OCI-LY7 (cell line): ENCODE results near the gene MEIOB. TPM values are rescaled to one million over a fixed set of nuclear protein-coding genes. Genes with fewer than 3 reads are reported as not detected.

Source experiments
- BruUV-seq: library from RNA; stranded (reverse); fragments of 400-500 nt; replicated peaks from 2 replicates; lab custom pipeline; 2021; lab: Mats Ljungman, UMichigan
- CTCF ChIA-PET: fragments of 300-600 bp; sonication (Branson Sonifier 250); formaldehyde crosslinking; loops from one replicate; lab custom pipeline; 2022; ENCODE audit warnings: antibody characterized with exemption; ENCODE audit not compliant: unreplicated experiment; lab: Charles Lee
- POLR2A ChIA-PET: fragments of 300-600 bp; sonication (Branson Sonifier 250); formaldehyde crosslinking; loops from one replicate; lab custom pipeline; 2022; ENCODE audit warnings: antibody characterized with exemption; lab: Charles Lee
- DNase-seq: peaks from one replicate; pipeline ENCODE4 v3.0.0-alpha.2; 2015; ENCODE audit warnings: low spot score
- H2AFZ ChIP-seq: fragments of 200-600 bp; sonication (generic), shearing (Covaris generic); 2 replicates; pipeline ENCODE4 v1.6.1; 2014; ENCODE audit warnings: mild to moderate bottlenecking, antibody characterized with exemption, low read length, moderate library complexity
- H3K27ac ChIP-seq: fragments of 200-600 bp; sonication (generic); 2 replicates; pipeline ENCODE4 v1.5.1; 2014; ENCODE audit warnings: mixed run types, low read depth, mild to moderate bottlenecking, moderate library complexity, low read length, inconsistent platforms; ENCODE audit not compliant: poor library complexity, severe bottlenecking
- H3K36me3 ChIP-seq: fragments of 200-600 bp; sonication (generic); 2 replicates; pipeline ENCODE4 v1.6.1; 2014; ENCODE audit warnings: mild to moderate bottlenecking, antibody characterized with exemption, low read length, moderate library complexity, mixed read lengths; ENCODE audit not compliant: insufficient read depth
- H3K4me1 ChIP-seq: fragments of 200-600 bp; sonication (generic); 2 replicates; pipeline ENCODE4 v1.5.1; 2014; ENCODE audit warnings: mild to moderate bottlenecking, low read length; ENCODE audit not compliant: insufficient read depth, poor library complexity, severe bottlenecking
- H3K4me2 ChIP-seq: fragments of 200-600 bp; sonication (generic); 2 replicates; pipeline ENCODE4 v1.6.1; 2014; ENCODE audit warnings: mild to moderate bottlenecking, low read length
- H3K4me3 ChIP-seq: fragments of 200-600 bp; sonication (generic); 2 replicates; pipeline ENCODE4 v1.5.1; 2014; ENCODE audit warnings: mild to moderate bottlenecking, low read depth, low read length; ENCODE audit not compliant: poor library complexity, severe bottlenecking
- H3K79me2 ChIP-seq: fragments of 200-600 bp; sonication (generic); 2 replicates; pipeline ENCODE4 v1.6.1; 2016; ENCODE audit warnings: low read depth, mild to moderate bottlenecking, low read length, moderate library complexity, mixed read lengths; ENCODE audit not compliant: insufficient read depth
- H3K9me2 ChIP-seq: fragments of 200-600 bp; sonication (generic); 2 replicates; pipeline ENCODE4 v1.6.1; 2016; ENCODE audit warnings: mild to moderate bottlenecking, low read length, mixed read lengths; ENCODE audit not compliant: insufficient read depth
- H3K9me3 ChIP-seq: fragments of 200-600 bp; sonication (generic); 2 replicates; pipeline ENCODE4 v1.6.1; 2014; ENCODE audit warnings: mild to moderate bottlenecking, mixed run types, low read length, mixed read lengths
- H4K20me1 ChIP-seq: fragments of 200-600 bp; sonication (generic); 2 replicates; pipeline ENCODE4 v1.6.1; 2014; ENCODE audit warnings: mild to moderate bottlenecking, antibody characterized with exemption, low read length, moderate library complexity, mixed read lengths; ENCODE audit not compliant: insufficient read depth
- EZH2phosphoT487 ChIP-seq: fragments of 200-600 bp; sonication (generic); IDR thresholded peaks from 2 replicates; pipeline ENCODE4 v1.6.1; 2018; ENCODE audit warnings: low read depth, borderline replicate concordance, mild to moderate bottlenecking, mixed run types, antibody characterized with exemption, low read length, moderate library complexity, mixed read lengths
- intact Hi-C: fragments of 100-400 bp; cut with micrococcal nuclease; formaldehyde crosslinking; loops from one replicate; pipeline ENCODE4 v1.10.0; 2022; ENCODE audit not compliant: unreplicated experiment
- total RNA-seq, 2 experiments: library from RNA; depleted of rRNA in 1 of 2; stranded (reverse); fragments of >200 nt in 1 of 2; shearing (Covaris generic) in 1 of 2; gene quantifications; 2 replicates each; pipeline ENCODE4 v1.2.3, GENCODE V29; 2014 to 2022
- TF ChIP-seq, protein P1 (sequence below): fragments of 200-600 bp; sonication (generic); conservative IDR thresholded peaks from 2 replicates; pipeline ENCODE4 v1.5.1; 2014; ENCODE audit warnings: mild to moderate bottlenecking, antibody characterized with exemption, low read length, moderate library complexity, mixed read lengths

MEIOB gene
- total RNA-seq, 2 experiments from 2014 or later: not detected

DNA sequence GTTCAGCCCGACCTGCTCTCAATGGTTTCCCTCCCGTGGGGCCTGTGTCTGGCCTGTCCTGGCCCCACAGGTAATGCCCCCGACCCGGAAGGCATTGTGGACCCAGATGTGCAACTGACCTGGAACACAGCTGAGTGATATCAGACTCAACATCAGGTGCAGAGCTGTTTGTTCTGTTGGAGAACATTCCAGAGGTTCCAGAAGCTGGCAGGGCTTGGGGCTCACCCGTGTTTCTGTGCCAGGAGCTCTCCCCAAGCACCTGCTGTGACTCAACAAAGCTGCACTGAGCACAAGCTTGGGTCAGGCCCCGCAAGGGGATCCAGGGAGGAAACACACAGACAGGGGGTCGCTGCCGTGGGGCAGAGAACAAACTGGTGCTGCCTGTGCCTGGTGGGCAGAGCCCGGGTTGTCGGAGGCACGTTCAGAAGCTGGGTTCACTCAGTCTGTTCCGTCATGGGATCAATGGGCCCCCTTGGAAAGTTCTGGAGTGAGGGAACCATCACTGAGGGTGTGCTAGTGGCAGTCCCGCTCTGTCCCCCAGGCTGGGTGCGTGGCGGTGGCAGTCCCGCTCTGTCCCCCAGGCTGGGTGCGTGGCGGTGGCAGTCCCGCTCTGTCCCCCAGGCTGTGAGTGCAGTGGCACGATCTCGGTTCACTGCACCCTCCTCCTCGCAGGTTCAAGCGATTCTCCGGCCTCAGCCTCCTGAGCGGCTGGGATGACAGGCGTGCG lies 24.1 kb upstream of the MEIOB start:
- Histone ChIP-seq H2AFZ (no peak overlapping the region), H3K36me3 (no peaks in the 10 kb centered on the region), H3K79me2 (no peaks in the 10 kb centered on the region), H3K4me2 (no peak overlapping the region), H3K4me3 (no peak overlapping the region), H3K9me3 (no peaks in the 10 kb centered on the region), H4K20me1 (no peaks in the 10 kb centered on the region), H3K9me2 (no peaks in the 10 kb centered on the region), H3K27ac (no peak overlapping the region), H3K4me1 (no peaks in the 10 kb centered on the region)
- no TSS peak for BruUV-seq
- intact Hi-C loops: no loop called here
- TF ChIP-seq, protein P1, sequence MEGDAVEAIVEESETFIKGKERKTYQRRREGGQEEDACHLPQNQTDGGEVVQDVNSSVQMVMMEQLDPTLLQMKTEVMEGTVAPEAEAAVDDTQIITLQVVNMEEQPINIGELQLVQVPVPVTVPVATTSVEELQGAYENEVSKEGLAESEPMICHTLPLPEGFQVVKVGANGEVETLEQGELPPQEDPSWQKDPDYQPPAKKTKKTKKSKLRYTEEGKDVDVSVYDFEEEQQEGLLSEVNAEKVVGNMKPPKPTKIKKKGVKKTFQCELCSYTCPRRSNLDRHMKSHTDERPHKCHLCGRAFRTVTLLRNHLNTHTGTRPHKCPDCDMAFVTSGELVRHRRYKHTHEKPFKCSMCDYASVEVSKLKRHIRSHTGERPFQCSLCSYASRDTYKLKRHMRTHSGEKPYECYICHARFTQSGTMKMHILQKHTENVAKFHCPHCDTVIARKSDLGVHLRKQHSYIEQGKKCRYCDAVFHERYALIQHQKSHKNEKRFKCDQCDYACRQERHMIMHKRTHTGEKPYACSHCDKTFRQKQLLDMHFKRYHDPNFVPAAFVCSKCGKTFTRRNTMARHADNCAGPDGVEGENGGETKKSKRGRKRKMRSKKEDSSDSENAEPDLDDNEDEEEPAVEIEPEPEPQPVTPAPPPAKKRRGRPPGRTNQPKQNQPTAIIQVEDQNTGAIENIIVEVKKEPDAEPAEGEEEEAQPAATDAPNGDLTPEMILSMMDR: no peak
- no peak for TF ChIP-seq EZH2phosphoT487
- POLR2A ChIA-PET: no interaction called here
- no peak for DNase-seq
- CTCF ChIA-PET: no interaction called here

DNA sequence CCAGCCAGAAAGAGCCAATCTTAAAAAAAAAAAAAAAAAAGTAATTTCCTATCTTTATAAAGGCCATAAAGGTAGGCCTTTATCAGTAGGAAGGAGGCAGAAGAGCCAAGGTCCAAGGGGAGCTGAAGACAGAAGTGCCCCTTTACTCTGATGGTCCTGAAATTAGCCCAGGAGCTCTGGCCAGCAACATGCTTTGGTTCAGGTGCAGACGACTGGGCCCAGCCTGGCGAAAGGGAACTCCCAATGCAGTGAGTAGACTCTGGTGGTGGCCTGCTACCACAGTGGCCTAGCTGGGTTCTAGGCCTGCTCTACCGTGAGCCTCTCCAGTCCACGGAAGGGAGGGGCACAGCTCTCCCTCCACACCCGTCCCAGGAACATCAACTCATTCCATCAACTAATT lies 23.1 kb upstream of the MEIOB start:
- H3K79me2 ChIP-seq: no peaks in the 10 kb centered on the region
- no peak for DNase-seq
- no peak overlapping the region for H3K4me3 ChIP-seq
- H2AFZ ChIP-seq: no peak overlapping the region
- TF ChIP-seq EZH2phosphoT487: no peak
- TF ChIP-seq, protein P1: no peak
- H3K27ac ChIP-seq: no peak overlapping the region
- no peaks in the 10 kb centered on the region for H3K36me3 ChIP-seq
- BruUV-seq: no TSS peak
- H3K4me1 ChIP-seq: no peaks in the 10 kb centered on the region
- ChIA-PET POLR2A (no interaction called here), CTCF (no interaction called here)
- H4K20me1 ChIP-seq: no peaks in the 10 kb centered on the region
- intact Hi-C loops: no loop called here
- no peaks in the 10 kb centered on the region for H3K9me3 ChIP-seq
- H3K4me2 ChIP-seq: no peak overlapping the region
- no peaks in the 10 kb centered on the region for H3K9me2 ChIP-seq

DNA sequence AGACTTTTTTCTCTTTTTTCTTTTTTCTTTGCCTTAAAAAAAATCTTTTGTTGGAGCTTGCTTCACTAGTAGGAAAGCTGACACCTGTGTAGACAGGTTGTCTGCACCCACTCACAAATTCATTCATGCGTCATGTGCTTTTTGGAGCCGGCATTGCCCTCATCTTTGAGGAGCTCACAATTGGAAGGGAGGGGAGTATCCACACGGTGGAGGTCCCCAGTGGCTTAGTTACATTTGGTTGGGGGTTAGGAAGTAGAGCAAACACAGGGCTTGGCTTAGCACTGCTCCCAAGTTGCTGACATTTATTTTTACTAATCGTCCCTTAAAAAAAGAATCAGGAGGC lies 18.7 kb upstream of the MEIOB start:
- H3K4me3 ChIP-seq: no peak overlapping the region
- POLR2A ChIA-PET: no interaction called here
- TF ChIP-seq EZH2phosphoT487: no peak
- TF ChIP-seq, protein P1: no peak
- no peak overlapping the region for H3K4me2 ChIP-seq
- no peaks in the 10 kb centered on the region for H4K20me1 ChIP-seq
- DNase-seq: no peak
- H3K79me2 ChIP-seq: no peaks in the 10 kb centered on the region
- H2AFZ ChIP-seq: no peak overlapping the region
- H3K4me1 ChIP-seq: no peaks in the 10 kb centered on the region
- no TSS peak for BruUV-seq
- CTCF ChIA-PET: no interaction called here
- H3K36me3 ChIP-seq: no peaks in the 10 kb centered on the region
- intact Hi-C loops: no loop called here
- H3K9me2 ChIP-seq: no peaks in the 10 kb centered on the region
- no peaks in the 10 kb centered on the region for H3K9me3 ChIP-seq
- no peak overlapping the region for H3K27ac ChIP-seq
